ENCODE measurements around the gene TMEM63A. TPM values are rescaled to one million over a fixed set of nuclear protein-coding genes. Genes with fewer than 3 reads are reported as not detected.

The TMEM63A gene
- total RNA-seq, 1 experiment from 2014 or later, result 47.5 TPM

GRCh38 chr1:225842788-225843425 is 39.3 kb downstream of the TMEM63A start:
- H3K27me3 ChIP-seq (ENCODE audit: low read length), result no peaks in the 10 kb centered on the region
- TF ChIP-seq EZH2 (IDR thresholded peaks at IDR 0.05; ENCODE audit: low read length, unreplicated experiment), result no peak
- no peak for TF ChIP-seq CTCF (conservative IDR thresholded peaks at IDR 0.05; ENCODE audit: low read depth, low read length)
- TF ChIP-seq EZH2phosphoT487 (IDR thresholded peaks at IDR 0.05; ENCODE audit: borderline replicate concordance, low read length), result no peak
- peaks cover 29% of the 10 kb centered on the region; the same call in 1 of the 2 replicates for H3K36me3 ChIP-seq (ENCODE audit: low read depth, low read length)
- H3K9me2 ChIP-seq (replicated peaks; ENCODE audit: low read length), result no peaks in the 10 kb centered on the region
- no peaks in the 10 kb centered on the region for H3F3A ChIP-seq (ENCODE audit: low read length, unreplicated experiment)
- no peak overlapping the region for H3K9ac ChIP-seq (ENCODE audit: low read length)
- no peak overlapping the region for H3K27ac ChIP-seq (ENCODE audit: low read length)
- ChIA-PET CTCF (interaction anchor here (0.5 to 0.6 kb wide), 2 partner anchors 34 to 71 kb away, joined by 5 read pairs; no protein-coding TSS in a partner anchor), POLR2A (ENCODE audit: unreplicated experiment) (no interaction called here)
- intact Hi-C loops (cut with micrococcal nuclease), result no loop called here
- H3K4me1 ChIP-seq (ENCODE audit: insufficient read depth, low read length), result no peaks in the 10 kb centered on the region
- H3K79me2 ChIP-seq (ENCODE audit: low read length), result no peaks in the 10 kb centered on the region
- no peak overlapping the region for H3K4me3 ChIP-seq (ENCODE audit: low read length)
- ATAC-seq (peak; percentile 4; the same call in 1 of the 2 replicates), DNase-seq (no peak)
- H4K20me1 ChIP-seq (ENCODE audit: low read length), result no peaks in the 10 kb centered on the region
- H2AFZ ChIP-seq (ENCODE audit: low read length), result no peak overlapping the region
- TSS peak; percentile 7 for BruUV-seq (replicated peaks)
- no peak overlapping the region for H3K4me2 ChIP-seq (ENCODE audit: low read length)
- H3K9me3 ChIP-seq (ENCODE audit: low read length), result no peaks in the 10 kb centered on the region

- Histone ChIP-seq H3F3A (ENCODE audit: low read length, unreplicated experiment) (no peaks in the 10 kb centered on the region), H2AFZ (ENCODE audit: low read length) (no peak overlapping the region), H3K4me1 (ENCODE audit: insufficient read depth, low read length) (no peaks in the 10 kb centered on the region), H3K79me2 (ENCODE audit: low read length) (no peaks in the 10 kb centered on the region), H3K9me2 (replicated peaks; ENCODE audit: low read length) (no peaks in the 10 kb centered on the region), H3K4me2 (ENCODE audit: low read length) (no peak overlapping the region), H4K20me1 (ENCODE audit: low read length) (no peaks in the 10 kb centered on the region), H3K9ac (ENCODE audit: low read length) (no peak overlapping the region), H3K4me3 (ENCODE audit: low read length) (no peak overlapping the region), H3K27ac (ENCODE audit: low read length) (no peak overlapping the region), H3K9me3 (ENCODE audit: low read length) (no peaks in the 10 kb centered on the region), H3K36me3 (ENCODE audit: low read depth, low read length) (peaks cover 22% of the 10 kb centered on the region; the same call in 1 of the 2 replicates), H3K27me3 (ENCODE audit: low read length) (no peaks in the 10 kb centered on the region)
- intact Hi-C loops (cut with micrococcal nuclease), result no loop called here
- TF ChIP-seq CTCF (conservative IDR thresholded peaks at IDR 0.05; ENCODE audit: low read depth, low read length) (no peak), EZH2phosphoT487 (IDR thresholded peaks at IDR 0.05; ENCODE audit: borderline replicate concordance, low read length) (no peak), EZH2 (IDR thresholded peaks at IDR 0.05; ENCODE audit: low read length, unreplicated experiment) (no peak)
- ChIA-PET CTCF (interaction anchor here (0.5 to 0.6 kb wide), 2 partner anchors 33 to 70 kb away, joined by 5 read pairs; no protein-coding TSS in a partner anchor), POLR2A (ENCODE audit: unreplicated experiment) (no interaction called here)
- no peak for DNase-seq
- no peak for ATAC-seq
- BruUV-seq (replicated peaks), result no TSS peak
Measured at GRCh38 chr1:225842074-225842473, 40.1 kb downstream of the TMEM63A start.

- ATAC-seq, result no peak
- ChIA-PET CTCF (no interaction called here), POLR2A (ENCODE audit: unreplicated experiment) (no interaction called here)
- no peak overlapping the region for H3K4me3 ChIP-seq (ENCODE audit: low read length)
- no peaks in the 10 kb centered on the region for H3K9me3 ChIP-seq (ENCODE audit: low read length)
- H3K4me1 ChIP-seq (ENCODE audit: insufficient read depth, low read length), result no peaks in the 10 kb centered on the region
- intact Hi-C loops (cut with micrococcal nuclease), result no loop called here
- H3K27me3 ChIP-seq (ENCODE audit: low read length), result no peaks in the 10 kb centered on the region
- H3K9ac ChIP-seq (ENCODE audit: low read length), result no peak overlapping the region
- no peaks in the 10 kb centered on the region for H4K20me1 ChIP-seq (ENCODE audit: low read length)
- BruUV-seq (replicated peaks), result TSS peak; percentile 7
- H3K4me2 ChIP-seq (ENCODE audit: low read length), result no peak overlapping the region
- no peaks in the 10 kb centered on the region for H3K9me2 ChIP-seq (replicated peaks; ENCODE audit: low read length)
- no peak overlapping the region for H2AFZ ChIP-seq (ENCODE audit: low read length)
- no peak for DNase-seq
- H3K36me3 ChIP-seq (ENCODE audit: low read depth, low read length), result peaks cover 17% of the 10 kb centered on the region; the same call in 1 of the 2 replicates
- no peak for TF ChIP-seq CTCF (conservative IDR thresholded peaks at IDR 0.05; ENCODE audit: low read depth, low read length)
- TF ChIP-seq EZH2 (IDR thresholded peaks at IDR 0.05; ENCODE audit: low read length, unreplicated experiment), result no peak
- TF ChIP-seq EZH2phosphoT487 (IDR thresholded peaks at IDR 0.05; ENCODE audit: borderline replicate concordance, low read length), result no peak
- H3K79me2 ChIP-seq (ENCODE audit: low read length), result no peaks in the 10 kb centered on the region
- H3K27ac ChIP-seq (ENCODE audit: low read length), result no peak overlapping the region
- no peaks in the 10 kb centered on the region for H3F3A ChIP-seq (ENCODE audit: low read length, unreplicated experiment)
Measured at GRCh38 chr1:225840713-225841112, 41.5 kb downstream of the TMEM63A start.
